Ascending aorta (tissue), 2 donors: Measurements from ENCODE around the gene IPP. TPM values are rescaled to one million over a fixed set of nuclear protein-coding genes. Genes with fewer than 3 reads are reported as not detected.
"Not testable (repeated sequence)": the region's sequence is repeated elsewhere in the genome, so short reads cannot be mapped to it uniquely, and the experiment has no call there.

ENCODE experiments used
- DNase-seq, 2 donors: peaks; one replicate each; pipeline ENCODE4 v3.0.0-alpha.2; 2019; ENCODE audit warnings: low spot score in 2 of 2
- H3K27ac ChIP-seq, 2 donors: fragments of 200-600 bp; sonication (generic); one replicate each; pipeline ENCODE4 v1.5.1; 2016 to 2017; ENCODE audit warnings: mild to moderate bottlenecking in 1 of 2
- H3K27me3 ChIP-seq: fragments of 200-600 bp; sonication (generic); one replicate; pipeline ENCODE4 v1.5.1; 2017
- H3K36me3 ChIP-seq, 2 donors: fragments of 200-600 bp; sonication (generic); one replicate each; pipeline ENCODE4 v1.5.1; 2016
- H3K4me1 ChIP-seq, 2 donors: fragments of 200-600 bp; sonication (generic); one replicate each; pipeline ENCODE4 v1.5.1; 2016 to 2017; ENCODE audit warnings: mild to moderate bottlenecking in 1 of 2
- H3K4me3 ChIP-seq, 2 donors: fragments of 200-600 bp; sonication (generic); one replicate each; pipeline ENCODE4 v1.5.1; 2016 to 2017; ENCODE audit warnings: mild to moderate bottlenecking in 1 of 2
- H3K9me3 ChIP-seq, 2 donors: fragments of 200-600 bp; sonication (generic); one replicate each; pipeline ENCODE4 v1.5.1; 2016
- CTCF ChIP-seq, 3 experiments: fragments of 200-600 bp in 2 of 3; fragments of 450-650 bp in 1 of 3; sonication (generic) in 2 of 3; IDR thresholded peaks; one replicate each; pipeline ENCODE4 v1.5.1; 2016 to 2019; ENCODE audit warnings: antibody characterized with exemption in 3 of 3, mild to moderate bottlenecking in 1 of 3, moderate library complexity in 1 of 3
- intact Hi-C: fragments of 100-400 bp; cut with DNase I; formaldehyde crosslinking; loops from one replicate; pipeline ENCODE4 v1.15.1; 2023
- total RNA-seq: library from RNA; depleted of rRNA; stranded (reverse); fragments of >200 nt; gene quantifications from one replicate; pipeline ENCODE4 v1.1.0, GENCODE V29; 2016

Gene IPP
- total RNA-seq, 1 donor from 2014 or later = 5.5 TPM

GRCh38 chr1:45730780-45731319 is 19.6 kb downstream of the IPP start:
- intact Hi-C loops = no loop called here
- Histone ChIP-seq H3K9me3 (no peaks in the 10 kb centered on the region), H3K4me1 (no peaks in the 10 kb centered on the region), H3K4me3 (no peak overlapping the region), H3K27me3 (no peaks in the 10 kb centered on the region), H3K36me3 (peaks cover 15 to 19% of the 10 kb centered on the region in 2 donors), H3K27ac (no peak overlapping the region)
- no peak for TF ChIP-seq CTCF (IDR thresholded peaks at IDR 0.05)
- no peak for DNase-seq

- intact Hi-C loops = no loop called here
- no peak for TF ChIP-seq CTCF (IDR thresholded peaks at IDR 0.05)
- no peaks in the 10 kb centered on the region for H3K27me3 ChIP-seq
- H3K27ac ChIP-seq = no peak overlapping the region
- no peaks in the 10 kb centered on the region for H3K4me1 ChIP-seq
- peaks cover 15 to 19% of the 10 kb centered on the region in 2 donors for H3K36me3 ChIP-seq
- H3K9me3 ChIP-seq = no peaks in the 10 kb centered on the region
- H3K4me3 ChIP-seq = no peak overlapping the region
- DNase-seq = no peak
Measured at GRCh38 chr1:45730075-45730779, 20.2 kb downstream of the IPP start.

GRCh38 chr1:45726007-45726406 is 24.4 kb downstream of the IPP start:
- intact Hi-C loops, H3K4me1 ChIP-seq, H3K27me3 ChIP-seq, DNase-seq, H3K4me3 ChIP-seq, H3K27ac ChIP-seq, H3K9me3 ChIP-seq: not testable (repeated sequence)
- peaks cover 15 to 19% of the 10 kb centered on the region in 2 donors for H3K36me3 ChIP-seq

- Histone ChIP-seq H3K9me3 (no peaks in the 10 kb centered on the region), H3K27me3 (no peaks in the 10 kb centered on the region), H3K27ac (no peak overlapping the region), H3K36me3 (peaks cover 11 to 21% of the 10 kb centered on the region in 2 donors), H3K4me1 (no peaks in the 10 kb centered on the region), H3K4me3 (no peak overlapping the region)
- intact Hi-C loops = no loop called here
- no peak for TF ChIP-seq CTCF (IDR thresholded peaks at IDR 0.05)
- DNase-seq = no peak
Measured at GRCh38 chr1:45723248-45723930, 27.1 kb downstream of the IPP start.

GRCh38 chr1:45722809-45723208 is 27.6 kb downstream of the IPP start:
- DNase-seq = no peak
- no peaks in the 10 kb centered on the region for H3K27me3 ChIP-seq
- no peaks in the 10 kb centered on the region for H3K4me1 ChIP-seq
- H3K4me3 ChIP-seq = no peak overlapping the region
- no peak for TF ChIP-seq CTCF (IDR thresholded peaks at IDR 0.05)
- H3K36me3 ChIP-seq = peaks cover 12 to 21% of the 10 kb centered on the region in 2 donors
- no peak overlapping the region for H3K27ac ChIP-seq
- intact Hi-C loops = no loop called here
- no peaks in the 10 kb centered on the region for H3K9me3 ChIP-seq

GRCh38 chr1:45721207-45721606 is 29.2 kb downstream of the IPP start:
- TF ChIP-seq CTCF (IDR thresholded peaks at IDR 0.05) = no peak
- Histone ChIP-seq H3K4me3 (no peak overlapping the region), H3K36me3 (peaks cover 3 to 10% of the 10 kb centered on the region in 2 donors), H3K4me1 (no peaks in the 10 kb centered on the region), H3K27ac (no peak overlapping the region), H3K27me3 (no peaks in the 10 kb centered on the region), H3K9me3 (no peaks in the 10 kb centered on the region)
- no peak for DNase-seq
- intact Hi-C loops = no loop called here
